Muscle layer of colon (tissue), 2 donors: ENCODE data around the gene KRT6B.

Experiments
- H3K27ac ChIP-seq: one replicate; pipeline ENCODE4 v1.7.0; 2013; ENCODE audit warnings: low read depth, mild to moderate bottlenecking, low read length, moderate library complexity
- H3K27me3 ChIP-seq, 2 donors: one replicate each; pipeline ENCODE4 v1.7.0; 2013; ENCODE audit warnings: low read length in 2 of 2, mild to moderate bottlenecking in 2 of 2; ENCODE audit not compliant: insufficient read depth in 2 of 2, control insufficient read depth in 1 of 2
- H3K36me3 ChIP-seq: one replicate; pipeline ENCODE4 v1.7.0; 2013; ENCODE audit warnings: mild to moderate bottlenecking, low read length; ENCODE audit not compliant: insufficient read depth
- H3K4me1 ChIP-seq: one replicate; pipeline ENCODE4 v1.7.0; 2013; ENCODE audit warnings: mild to moderate bottlenecking, low read length; ENCODE audit not compliant: insufficient read depth
- H3K4me3 ChIP-seq, 2 donors: one replicate each; pipeline ENCODE4 v1.7.0; 2013; ENCODE audit warnings: low read length in 2 of 2, low read depth in 1 of 2, mild to moderate bottlenecking in 1 of 2, moderate library complexity in 1 of 2
- H3K9ac ChIP-seq: one replicate; pipeline ENCODE4 v1.7.0; 2013; ENCODE audit warnings: low read length
- H3K9me3 ChIP-seq: one replicate; pipeline ENCODE4 v1.7.0; 2013; ENCODE audit warnings: mild to moderate bottlenecking, low read length
- donor health status: abdominal sarcoma.
- donor health status: Adenocarcinoma of cecum.

Gene KRT6B

DNA sequence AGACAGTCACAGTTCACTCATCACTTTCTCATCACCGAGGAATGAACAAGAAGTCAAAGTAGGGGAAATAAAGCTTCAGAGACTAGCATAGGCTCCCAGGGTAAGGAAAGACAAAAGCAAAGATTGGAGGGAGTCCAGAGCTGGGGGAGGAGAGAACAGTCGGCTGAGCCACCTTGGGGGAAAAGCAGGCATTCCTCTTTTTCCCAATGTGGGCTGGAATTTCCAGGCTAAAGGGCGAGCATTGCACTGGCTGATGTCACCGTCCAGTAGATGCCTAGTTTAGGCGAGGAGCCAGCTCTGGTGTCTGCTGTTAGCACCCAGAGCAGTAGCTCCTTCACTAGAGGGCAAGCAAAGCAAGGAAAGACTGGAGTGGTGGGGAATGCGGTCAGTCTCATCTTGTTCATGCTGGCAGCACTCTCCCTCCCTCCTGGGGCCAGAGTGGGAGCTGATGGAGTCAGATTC lies 9.3 kb downstream of the KRT6B start:
- Histone ChIP-seq H3K9ac (no peak overlapping the region), H3K27ac (no peak overlapping the region), H3K9me3 (no peaks in the 10 kb centered on the region), H3K27me3 (no peaks in the 10 kb centered on the region), H3K36me3 (no peaks in the 10 kb centered on the region), H3K4me3 (no peak overlapping the region), H3K4me1 (peaks cover 5% of the 10 kb centered on the region)

DNA sequence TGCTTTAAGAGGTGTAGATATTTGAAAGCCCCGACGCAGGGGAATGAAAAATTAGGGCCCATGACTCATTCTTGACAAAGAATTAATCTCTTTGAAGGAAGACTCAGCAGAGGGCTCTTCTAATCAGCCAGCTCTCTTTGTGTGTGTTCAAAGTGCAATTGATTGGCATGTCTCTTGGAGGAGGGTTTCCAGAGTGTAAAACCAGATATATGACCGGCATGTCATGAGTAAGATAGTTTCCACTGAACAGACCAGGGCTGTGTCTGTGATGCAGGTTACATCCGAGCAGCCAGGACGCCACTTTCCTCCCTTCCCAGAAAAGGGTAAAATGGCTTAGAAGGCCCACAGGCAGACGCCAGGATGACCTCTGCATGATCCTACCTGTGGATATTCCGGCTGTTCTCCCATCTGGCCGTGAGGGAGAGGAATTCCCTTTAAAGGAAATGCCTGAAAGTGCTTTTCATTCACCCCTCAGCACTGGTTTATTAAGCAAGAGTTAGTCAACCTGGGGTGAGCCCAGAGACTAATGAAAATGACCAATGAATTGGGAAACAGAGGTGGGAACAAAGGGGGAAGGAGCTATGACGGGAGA lies 10.5 kb downstream of the KRT6B start:
- Histone ChIP-seq H3K36me3 (no peaks in the 10 kb centered on the region), H3K27me3 (no peaks in the 10 kb centered on the region), H3K4me1 (peaks cover 11% of the 10 kb centered on the region), H3K27ac (no peak overlapping the region), H3K4me3 (no peak overlapping the region), H3K9me3 (no peaks in the 10 kb centered on the region), H3K9ac (no peak overlapping the region)

DNA sequence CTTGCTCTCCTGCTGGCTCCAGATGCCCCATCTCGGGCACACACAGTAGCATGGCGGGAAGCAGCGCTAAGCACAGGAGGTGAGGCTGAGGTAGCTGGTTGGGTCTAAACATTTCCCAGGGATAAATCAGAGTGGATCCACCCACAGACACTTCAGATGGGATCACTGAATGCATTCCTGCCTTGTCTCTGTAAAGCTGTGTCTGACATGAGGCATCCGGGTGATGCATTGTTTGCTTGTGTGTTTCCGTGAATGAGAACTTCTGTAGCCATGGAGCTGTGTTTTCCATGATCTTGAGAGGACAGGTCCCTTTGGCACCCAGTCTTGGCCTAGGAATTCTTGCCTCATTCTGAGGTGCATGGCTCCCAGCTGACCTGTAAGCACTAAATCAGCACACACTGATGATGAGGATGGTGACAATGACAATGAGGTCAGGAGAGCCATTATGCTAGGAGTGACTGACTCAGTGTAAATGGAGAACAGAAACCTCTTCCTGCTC lies 11.1 kb downstream of the KRT6B start:
- Histone ChIP-seq H3K36me3 (no peaks in the 10 kb centered on the region), H3K27ac (no peak overlapping the region), H3K9ac (no peak overlapping the region), H3K4me3 (no peak overlapping the region), H3K27me3 (no peaks in the 10 kb centered on the region), H3K4me1 (peaks cover 16% of the 10 kb centered on the region), H3K9me3 (no peaks in the 10 kb centered on the region)

DNA sequence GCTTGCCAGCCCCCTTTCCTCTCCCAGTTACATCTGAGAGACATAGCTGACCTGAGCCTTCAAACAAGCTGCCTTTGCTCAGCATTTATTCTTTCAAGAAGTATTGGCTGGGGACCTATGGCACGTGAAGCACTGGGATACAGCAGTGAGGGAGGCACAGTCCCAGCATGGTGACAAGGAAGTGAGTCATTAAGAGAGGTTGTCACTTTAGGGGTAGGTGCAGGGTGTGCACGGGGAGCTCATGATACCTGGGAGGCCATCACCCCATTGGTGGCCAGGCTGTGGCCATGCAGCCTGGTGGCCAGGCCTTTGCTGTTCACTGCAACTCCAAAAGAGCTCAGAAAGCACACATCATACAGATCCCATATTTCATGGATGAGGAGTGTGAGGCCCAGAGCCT lies 12.1 kb downstream of the KRT6B start:
- H3K9me3 ChIP-seq, result no peaks in the 10 kb centered on the region
- no peaks in the 10 kb centered on the region for H3K27me3 ChIP-seq
- peaks cover 24% of the 10 kb centered on the region for H3K4me1 ChIP-seq
- H3K4me3 ChIP-seq, result no peak overlapping the region
- H3K9ac ChIP-seq, result no peak overlapping the region
- H3K27ac ChIP-seq, result no peak overlapping the region
- H3K36me3 ChIP-seq, result no peaks in the 10 kb centered on the region

DNA sequence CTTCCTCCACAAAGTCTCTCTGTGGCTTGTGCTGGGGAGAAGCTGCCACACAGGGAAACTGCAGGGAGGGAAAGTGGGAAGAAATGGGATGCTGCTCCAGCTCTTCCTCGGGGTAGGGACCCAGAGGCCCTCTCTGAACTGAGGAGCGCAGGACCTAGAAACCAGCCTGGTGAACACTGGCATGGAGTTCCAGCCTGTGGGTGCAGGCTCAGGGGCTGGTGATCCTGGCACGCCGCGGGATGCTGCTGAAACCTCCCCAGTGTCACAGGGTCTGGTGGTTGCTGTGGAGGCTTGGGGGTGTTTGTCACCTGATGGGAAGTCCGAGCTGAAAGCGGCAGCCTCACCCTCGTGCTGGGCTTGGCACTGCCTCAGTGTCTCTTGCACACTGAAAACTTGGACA lies 12.5 kb downstream of the KRT6B start:
- no peak overlapping the region for H3K27ac ChIP-seq
- no peak overlapping the region for H3K9ac ChIP-seq

DNA sequence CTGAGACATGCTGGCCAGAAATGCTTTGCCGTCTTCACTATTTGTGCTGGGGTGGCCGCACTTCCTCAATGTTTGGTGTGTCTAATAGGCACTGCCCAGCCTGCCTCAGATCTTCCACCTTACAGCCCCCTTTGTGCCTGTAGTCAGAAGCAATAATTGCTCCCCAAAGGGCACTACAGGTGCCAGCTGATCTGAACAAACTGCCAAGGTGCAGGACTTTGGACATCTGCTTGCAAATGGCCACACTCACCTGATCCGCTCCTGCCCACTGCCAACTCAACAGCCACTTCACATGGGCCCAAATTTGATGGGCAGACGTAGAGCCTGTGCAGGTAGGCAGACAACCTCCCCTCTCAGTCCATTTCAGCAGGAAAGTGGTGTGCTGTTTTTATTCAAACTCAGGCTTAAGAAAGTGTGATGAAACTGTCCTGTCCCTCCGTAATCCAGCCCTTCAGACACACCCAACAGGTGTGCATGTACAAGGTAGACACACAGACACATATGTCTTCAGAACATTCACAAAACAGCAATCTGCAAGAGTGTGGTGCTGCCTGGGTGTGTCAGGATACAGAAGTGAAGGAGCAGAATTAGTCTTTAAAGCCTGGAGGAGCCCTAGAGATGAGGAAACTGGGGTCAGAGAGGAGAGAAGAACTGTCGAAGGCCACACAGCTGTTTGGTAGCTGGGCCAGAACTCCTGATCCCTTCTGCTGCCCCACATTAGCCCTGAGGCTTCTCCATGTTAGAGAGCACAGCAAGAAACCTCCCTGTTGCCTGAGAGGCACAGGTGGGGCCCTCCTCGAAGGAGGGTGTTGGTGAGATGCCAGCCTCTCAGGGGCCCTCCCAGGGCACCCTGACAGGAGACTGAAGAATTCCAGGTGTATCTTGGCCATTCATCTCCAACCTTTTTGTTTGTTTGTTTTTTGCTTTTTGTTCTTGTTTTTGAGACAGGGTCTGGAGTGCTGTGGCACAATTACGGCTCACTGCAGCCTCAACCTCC lies 13.3 kb downstream of the KRT6B start:
- Histone ChIP-seq H3K27ac (no peak overlapping the region), H3K4me3 (no peak overlapping the region), H3K9me3 (no peaks in the 10 kb centered on the region), H3K36me3 (no peaks in the 10 kb centered on the region), H3K4me1 (peaks cover 24% of the 10 kb centered on the region), H3K9ac (no peak overlapping the region), H3K27me3 (no peaks in the 10 kb centered on the region)

More for the DNA sequence above, 12.5 kb downstream of the KRT6B start:
- H3K4me3 ChIP-seq, result no peak overlapping the region
- no peaks in the 10 kb centered on the region for H3K9me3 ChIP-seq
- peaks cover 24% of the 10 kb centered on the region for H3K4me1 ChIP-seq
- H3K36me3 ChIP-seq, result no peaks in the 10 kb centered on the region
- no peaks in the 10 kb centered on the region for H3K27me3 ChIP-seq

DNA sequence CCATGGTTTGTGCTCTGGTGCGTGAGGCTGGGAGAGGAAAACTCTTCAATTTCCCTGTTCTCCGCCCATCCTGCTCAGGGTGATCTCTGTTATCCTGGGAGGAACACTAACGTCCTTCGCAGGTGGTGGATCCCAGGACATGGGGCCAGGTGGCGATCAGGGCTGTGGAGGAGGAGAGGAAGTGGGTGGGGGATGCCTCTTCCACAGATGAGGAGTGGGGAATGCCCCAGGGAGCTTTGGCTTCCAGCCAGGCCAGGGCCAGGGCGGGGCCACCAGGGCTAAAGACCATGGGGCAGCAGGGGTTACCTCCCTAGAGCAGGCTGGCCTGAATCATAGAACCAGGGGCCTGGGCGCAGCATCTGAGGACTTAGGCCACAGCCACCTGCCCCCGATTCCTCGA lies 14.4 kb downstream of the KRT6B start:
- H3K27ac ChIP-seq, result no peak overlapping the region

DNA sequence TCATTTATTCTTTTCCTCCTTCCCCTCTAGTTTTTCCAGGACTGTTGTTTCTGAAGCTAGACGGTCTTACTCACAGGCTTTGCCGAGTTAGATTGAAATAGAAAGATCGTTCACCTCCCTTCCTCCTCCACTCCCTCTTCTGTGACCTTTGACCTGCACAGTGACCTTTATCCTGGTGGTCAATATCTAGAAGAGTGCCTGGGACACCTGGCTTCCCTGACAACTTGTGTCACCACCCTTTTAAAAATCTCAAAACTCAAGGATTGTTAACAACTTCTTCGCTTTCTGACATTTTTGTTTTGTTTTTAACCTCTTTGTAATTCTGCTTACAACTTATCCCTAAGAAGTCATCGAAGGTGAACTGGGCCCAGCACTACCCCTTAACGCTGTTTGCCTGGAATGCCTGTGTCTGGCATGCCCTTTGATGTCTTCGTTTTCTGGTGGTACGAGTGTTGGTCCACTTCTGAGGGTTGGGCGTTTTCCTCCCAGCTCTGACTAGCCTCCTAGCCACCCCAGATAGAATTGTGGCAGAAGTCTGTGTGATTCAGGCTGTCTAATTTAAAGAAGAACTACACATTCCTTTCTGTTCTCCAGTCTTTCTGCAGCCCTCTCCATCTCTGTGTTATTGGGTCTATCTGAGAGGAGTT lies 15.0 kb downstream of the KRT6B start:
- Histone ChIP-seq H3K27ac (no peak overlapping the region), H3K9ac (no peak overlapping the region), H3K27me3 (no peaks in the 10 kb centered on the region), H3K36me3 (no peaks in the 10 kb centered on the region), H3K9me3 (no peaks in the 10 kb centered on the region), H3K4me3 (no peak overlapping the region), H3K4me1 (peaks cover 18% of the 10 kb centered on the region)

More for the DNA sequence above, 14.4 kb downstream of the KRT6B start:
- no peak overlapping the region for H3K9ac ChIP-seq
- peaks cover 21% of the 10 kb centered on the region for H3K4me1 ChIP-seq
- H3K36me3 ChIP-seq, result no peaks in the 10 kb centered on the region
- H3K27me3 ChIP-seq, result no peaks in the 10 kb centered on the region
- no peak overlapping the region for H3K4me3 ChIP-seq
- no peaks in the 10 kb centered on the region for H3K9me3 ChIP-seq

DNA sequence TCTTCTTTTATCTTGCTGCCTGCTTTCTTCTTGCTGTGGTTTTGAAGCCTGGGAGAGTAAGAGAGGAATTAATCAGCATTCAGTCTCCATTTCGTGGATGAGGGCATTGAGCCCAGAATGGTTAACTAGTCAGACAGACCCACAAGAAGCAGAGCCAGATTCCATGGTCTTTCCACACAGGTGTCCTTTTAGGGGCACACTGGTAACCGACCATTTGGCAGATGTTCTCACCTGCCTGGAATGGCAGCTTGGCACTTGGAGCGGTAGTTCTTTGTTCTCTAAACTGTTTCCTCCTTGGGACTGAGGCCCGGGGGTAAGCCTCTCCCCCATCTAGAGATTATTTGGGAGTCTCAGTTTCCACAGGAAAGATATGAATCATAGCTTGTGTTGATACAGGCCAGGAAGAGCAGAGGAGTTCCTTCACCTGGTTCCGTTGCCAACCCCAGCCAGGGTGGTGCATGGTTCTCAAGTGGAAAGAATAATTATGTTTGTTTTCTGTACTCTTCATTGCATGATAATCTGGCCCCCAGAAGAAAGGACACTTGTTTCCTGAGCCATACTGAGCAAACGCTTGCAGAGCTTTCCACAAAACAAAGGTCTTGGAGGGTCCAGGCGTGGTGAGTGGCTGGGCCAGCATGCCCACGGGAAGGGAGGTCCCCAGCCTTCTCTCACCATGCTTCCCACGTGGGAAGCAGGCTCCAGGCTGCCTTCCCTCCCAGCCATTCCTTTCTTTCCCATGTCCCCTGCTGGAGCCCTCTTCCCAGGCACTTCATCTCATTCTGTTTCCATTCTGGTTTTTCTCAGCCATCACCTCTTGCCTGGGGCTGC lies 15.7 kb downstream of the KRT6B start:
- no peaks in the 10 kb centered on the region for H3K27me3 ChIP-seq
- no peaks in the 10 kb centered on the region for H3K36me3 ChIP-seq
- H3K4me1 ChIP-seq, result peaks cover 18% of the 10 kb centered on the region
- no peak overlapping the region for H3K4me3 ChIP-seq
- H3K27ac ChIP-seq, result no peak overlapping the region
- no peak overlapping the region for H3K9ac ChIP-seq
- no peaks in the 10 kb centered on the region for H3K9me3 ChIP-seq

DNA sequence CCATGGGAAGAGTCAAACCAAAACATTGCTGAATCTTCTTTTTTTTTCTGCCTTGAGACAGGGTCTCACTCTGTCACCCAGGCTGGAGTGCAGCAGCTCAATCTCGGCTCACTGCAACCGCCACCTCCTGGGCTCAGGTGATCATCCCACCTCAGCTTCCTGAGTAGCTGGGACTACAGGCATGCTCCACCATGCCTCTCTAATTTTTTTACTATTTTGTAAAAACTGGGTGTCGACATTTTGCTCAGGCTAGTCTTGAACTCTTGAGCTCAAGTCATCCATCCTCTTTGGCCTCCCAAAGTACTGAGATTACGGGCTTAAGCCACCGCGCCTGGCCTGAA lies 16.3 kb downstream of the KRT6B start:
- H3K9ac ChIP-seq, result no peak overlapping the region
- H3K36me3 ChIP-seq, result no peaks in the 10 kb centered on the region
- no peak overlapping the region for H3K4me3 ChIP-seq
- H3K4me1 ChIP-seq, result peaks cover 18% of the 10 kb centered on the region
- no peak overlapping the region for H3K27ac ChIP-seq
- H3K27me3 ChIP-seq, result no peaks in the 10 kb centered on the region
- H3K9me3 ChIP-seq, result no peaks in the 10 kb centered on the region
